ENCODE measurements around the gene FRAT2.
"Not testable (repeated sequence)": the region's sequence is repeated elsewhere in the genome, so short reads cannot be mapped to it uniquely, and the experiment has no call there.

FRAT2 gene

GRCh38 chr10:97356318-97356914 is 21.9 kb upstream of the FRAT2 start:
- no peak for DNase-seq

- no peak for DNase-seq
Observed at GRCh38 chr10:97355571-97355975, 21.0 kb upstream of the FRAT2 start.

- DNase-seq = no peak
Observed at GRCh38 chr10:97353945-97354344, 19.4 kb upstream of the FRAT2 start.

- no peak for DNase-seq
Observed at GRCh38 chr10:97349752-97350513, 15.4 kb upstream of the FRAT2 start.

- no peak for DNase-seq
Observed at GRCh38 chr10:97347317-97347716, 12.8 kb upstream of the FRAT2 start.

GRCh38 chr10:97343664-97344063 is 9.1 kb upstream of the FRAT2 start:
- not testable (repeated sequence) for DNase-seq

GRCh38 chr10:97341416-97341815 is 6.9 kb upstream of the FRAT2 start:
- no peak for DNase-seq

GRCh38 chr10:97338041-97338440 is 3.5 kb upstream of the FRAT2 start:
- DNase-seq = no peak

- DNase-seq = no peak
Observed at GRCh38 chr10:97336942-97337831, 2.7 kb upstream of the FRAT2 start.

- DNase-seq = no peak
Observed at GRCh38 chr10:97336446-97336845, 1.9 kb upstream of the FRAT2 start.

GRCh38 chr10:97336006-97336405 is 1.5 kb upstream of the FRAT2 start:
- no peak for DNase-seq

- DNase-seq = no peak
Observed at GRCh38 chr10:97335188-97335619, 675 bp upstream of the FRAT2 start.

GRCh38 chr10:97333601-97334369 is 744 bp downstream of the FRAT2 start:
- no peak for DNase-seq

GRCh38 chr10:97333351-97333600 is 1.3 kb downstream of the FRAT2 start:
- no peak for DNase-seq

- peak; percentile 74 for DNase-seq
Observed at GRCh38 chr10:97332591-97333350, 1.8 kb downstream of the FRAT2 start.

- DNase-seq = no peak
Observed at GRCh38 chr10:97331153-97331703, 3.3 kb downstream of the FRAT2 start.

GRCh38 chr10:97329766-97330165 is 4.8 kb downstream of the FRAT2 start:
- DNase-seq = no peak

GRCh38 chr10:97328646-97329453 is 5.7 kb downstream of the FRAT2 start:
- no peak for DNase-seq

GRCh38 chr10:97327348-97328294 is 6.9 kb downstream of the FRAT2 start:
- DNase-seq = no peak

- no peak for DNase-seq
Observed at GRCh38 chr10:97325754-97326153, 8.8 kb downstream of the FRAT2 start.

Measured in kidney glomerular epithelial cell (primary cell).